ENCODE data around the gene ZNF444.

- TF ChIP-seq SP1 (IDR thresholded peaks at IDR 0.05; ENCODE audit: low read depth, low read length) (no peak), CTBP2 (IDR thresholded peaks at IDR 0.05; ENCODE audit: borderline replicate concordance, insufficient read depth, insufficient read length, low read length) (no peak), GABPA (IDR thresholded peaks at IDR 0.05; ENCODE audit: borderline replicate concordance, insufficient read depth, low read length) (no peak), CTCF (IDR thresholded peaks at IDR 0.05; ENCODE audit: control extremely low read depth in 1 of 3, insufficient read depth in 1 of 3, low read depth in 1 of 3, low read length in 3 of 3) (no peak)
These were observed 17.7 kb upstream of the ZNF444 start for GRCh38 chr19:56123266-56123891.

All from H1 (cell line).